Caco-2 (cell line): ENCODE results near the gene SDK2. TPM values are rescaled to one million over a fixed set of nuclear protein-coding genes. Genes with fewer than 3 reads are reported as not detected.

Experiments used
- BruUV-seq: library from RNA; stranded (reverse); fragments of 400-500 nt; replicated peaks from 2 replicates; lab custom pipeline; 2021; lab: Mats Ljungman, UMichigan
- CTCF ChIA-PET: fragments of 300-600 bp; sonication (Branson Sonifier 250); formaldehyde crosslinking; loops from one replicate; lab custom pipeline; 2022; ENCODE audit warnings: antibody characterized with exemption; lab: Charles Lee
- POLR2A ChIA-PET: fragments of 300-600 bp; sonication (Branson Sonifier 250); formaldehyde crosslinking; loops from one replicate; lab custom pipeline; 2022; ENCODE audit warnings: antibody characterized with exemption; lab: Charles Lee
- DNase-seq, 2 experiments: peaks; one replicate each; pipeline versions ENCODE4 v3.0.0 to v3.0.0-alpha.2; 2020 to 2022
- H3K27me3 ChIP-seq: replicated peaks from 2 replicates; pipeline ENCODE4 v1.6.0; 2011; ENCODE audit warnings: low read length; ENCODE audit not compliant: control insufficient read depth, insufficient read depth
- H3K36me3 ChIP-seq: 2 replicates; pipeline ENCODE4 v1.5.1; 2011; ENCODE audit warnings: low read length; ENCODE audit not compliant: control insufficient read depth, insufficient read depth
- H3K4me1 ChIP-seq: fragments of 250-450 bp; sonication (Bioruptor Pico); 2 replicates; pipeline ENCODE4 v1.5.1; 2020; ENCODE audit warnings: mild to moderate bottlenecking
- H3K4me3 ChIP-seq: 2 replicates; pipeline ENCODE4 v1.5.1; 2011; ENCODE audit warnings: low read depth, mild to moderate bottlenecking, control low read depth, low read length
- H3K9me3 ChIP-seq: fragments of 250-450 bp; sonication (Bioruptor Pico); 2 replicates; pipeline ENCODE4 v1.5.1; 2020; ENCODE audit warnings: mild to moderate bottlenecking, moderate library complexity
- H3K27ac Mint-ChIP-seq: one replicate; pipeline ENCODE4 v1.8.0; 2022; ENCODE audit warnings: mixed read lengths; ENCODE audit not compliant: unreplicated experiment
- H3K27me3 Mint-ChIP-seq: one replicate; pipeline ENCODE4 v1.8.0; 2022; ENCODE audit warnings: mixed read lengths; ENCODE audit not compliant: insufficient read depth, unreplicated experiment
- H3K36me3 Mint-ChIP-seq: one replicate; pipeline ENCODE4 v1.8.0; 2022; ENCODE audit warnings: mild to moderate bottlenecking, mixed read lengths; ENCODE audit not compliant: insufficient read depth, unreplicated experiment
- H3K4me1 Mint-ChIP-seq: one replicate; pipeline ENCODE4 v1.8.0; 2022; ENCODE audit warnings: low read depth, mixed read lengths; ENCODE audit not compliant: unreplicated experiment
- H3K4me3 Mint-ChIP-seq: one replicate; pipeline ENCODE4 v1.8.0; 2022; ENCODE audit warnings: mild to moderate bottlenecking, moderate library complexity, mixed read lengths; ENCODE audit not compliant: unreplicated experiment
- H3K9me3 Mint-ChIP-seq: one replicate; pipeline ENCODE4 v1.8.0; 2022; ENCODE audit warnings: mixed read lengths; ENCODE audit not compliant: unreplicated experiment
- CTCF ChIP-seq, 2 experiments: fragments of 200-600 bp in 1 of 2; IDR thresholded peaks; 1 replicate in 1 of 2; 2 replicates in 1 of 2; pipeline versions ENCODE4 v1.5.1 to v1.8.0; 2011 to 2022; ENCODE audit warnings: antibody characterized with exemption in 1 of 2, control low read depth in 1 of 2, inconsistent platforms in 1 of 2, low read depth in 1 of 2, low read length in 1 of 2, mild to moderate bottlenecking in 1 of 2, moderate library complexity in 1 of 2; ENCODE audit not compliant: insufficient read depth in 1 of 2, severe bottlenecking in 1 of 2, unreplicated experiment in 1 of 2
- intact Hi-C: fragments of 100-400 bp; cut with micrococcal nuclease; formaldehyde crosslinking; loops from one replicate; pipeline ENCODE4 v1.10.0; 2022; ENCODE audit not compliant: unreplicated experiment
- total RNA-seq: library from RNA; stranded (reverse); gene quantifications from 2 replicates; pipeline ENCODE4 v1.2.3, GENCODE V29; 2022

SDK2 gene
- total RNA-seq, 1 experiment from 2014 or later = 0.09 TPM

- intact Hi-C loops = no loop called here
- Histone ChIP-seq H3K4me1 (peaks cover 41% of the 10 kb centered on the region), H3K4me3 (no peak overlapping the region), H3K27me3 (no peaks in the 10 kb centered on the region), H3K36me3 (no peaks in the 10 kb centered on the region; the same call in 1 of the 2 replicates), H3K9me3 (no peaks in the 10 kb centered on the region)
- no peaks in the 10 kb centered on the region for H3K9me3 Mint-ChIP-seq
- peak overlapping the region; percentile 79 for H3K27ac Mint-ChIP-seq
- ChIA-PET POLR2A (no interaction called here), CTCF (interaction anchor here (0.8 kb wide), 1 partner anchor 79 kb away, joined by 3 read pairs; no protein-coding TSS in a partner anchor)
- peak in 1 of 2 experiments; percentile 18 for DNase-seq
- H3K36me3 Mint-ChIP-seq = peaks cover 28% of the 10 kb centered on the region
- no peaks in the 10 kb centered on the region for H3K27me3 Mint-ChIP-seq
- BruUV-seq = no TSS peak
- TF ChIP-seq CTCF (IDR thresholded peaks at IDR 0.05; ENCODE audit: insufficient read depth in 1 of 2, low read depth in 1 of 2, low read length in 1 of 2, severe bottlenecking in 1 of 2, unreplicated experiment in 1 of 2) = no peak
- peaks cover 57% of the 10 kb centered on the region for H3K4me1 Mint-ChIP-seq
- no peak overlapping the region for H3K4me3 Mint-ChIP-seq
These were observed 353.6 kb downstream of the SDK2 start for GRCh38 chr17:73290399-73291259.

GRCh38 chr17:73289549-73290254, 354.5 kb downstream of the SDK2 start:
- no peak for TF ChIP-seq CTCF (IDR thresholded peaks at IDR 0.05; ENCODE audit: insufficient read depth in 1 of 2, low read depth in 1 of 2, low read length in 1 of 2, severe bottlenecking in 1 of 2, unreplicated experiment in 1 of 2)
- intact Hi-C loops = loop anchor here (2.0 kb wide), 1 partner anchor 19 kb away; no protein-coding TSS in a partner anchor
- Mint-ChIP-seq H3K36me3 (peaks cover 28% of the 10 kb centered on the region), H3K9me3 (no peaks in the 10 kb centered on the region), H3K27ac (peak overlapping the region; percentile 85), H3K4me3 (peak overlapping the region; percentile 33), H3K4me1 (peaks cover 57% of the 10 kb centered on the region), H3K27me3 (no peaks in the 10 kb centered on the region)
- Histone ChIP-seq H3K27me3 (no peaks in the 10 kb centered on the region), H3K4me1 (peaks cover 41% of the 10 kb centered on the region), H3K4me3 (no peak overlapping the region), H3K9me3 (no peaks in the 10 kb centered on the region), H3K36me3 (no peaks in the 10 kb centered on the region; the same call in 1 of the 2 replicates)
- POLR2A ChIA-PET = interaction anchor here (1.0 kb wide), 1 partner anchor 21 kb away, joined by 3 read pairs; no protein-coding TSS in a partner anchor
- CTCF ChIA-PET = no interaction called here
- no TSS peak for BruUV-seq
- no peak for DNase-seq
